Memory B cell (primary cell): Measurements from ENCODE around the gene RRAS.

Source experiments
- ATAC-seq: fragments of 150-1000 bp; cut with Tn5 transposase; 2 replicates; pipeline ENCODE4 v1.10.0; 2021; ENCODE audit warnings: low read depth, mild to moderate bottlenecking, moderate library complexity
- DNase-seq, 2 donors: peaks; one replicate each; pipeline ENCODE4 v3.0.0; 2022; ENCODE audit warnings: low spot score in 2 of 2
- H3K27ac Mint-ChIP-seq: one replicate; pipeline ENCODE4 v1.8.0; 2022; ENCODE audit warnings: mild to moderate bottlenecking, moderate library complexity, mixed read lengths
- H3K27me3 Mint-ChIP-seq: one replicate; pipeline ENCODE4 v1.8.0; 2022; ENCODE audit warnings: mixed read lengths
- H3K36me3 Mint-ChIP-seq: one replicate; pipeline ENCODE4 v1.8.0; 2022; ENCODE audit warnings: mild to moderate bottlenecking, mixed read lengths
- H3K4me1 Mint-ChIP-seq: one replicate; pipeline ENCODE4 v1.8.0; 2022; ENCODE audit warnings: mixed read lengths
- H3K4me3 Mint-ChIP-seq: one replicate; pipeline ENCODE4 v1.8.0; 2022; ENCODE audit warnings: mild to moderate bottlenecking, moderate library complexity, mixed read lengths
- H3K9me3 Mint-ChIP-seq: one replicate; pipeline ENCODE4 v1.8.0; 2022; ENCODE audit warnings: mixed read lengths

RRAS gene

GRCh38 chr19:49594157-49594992, 45.6 kb downstream of the RRAS start:
- Mint-ChIP-seq H3K27me3 (no peaks in the 10 kb centered on the region), H3K4me1 (peaks cover 23% of the 10 kb centered on the region), H3K36me3 (peaks cover 17% of the 10 kb centered on the region), H3K27ac (peak overlapping the region; percentile 71), H3K4me3 (peak overlapping the region; percentile 71), H3K9me3 (no peaks in the 10 kb centered on the region)
- DNase-seq, result no peak
- ATAC-seq, result no peak

- Mint-ChIP-seq H3K4me1 (peaks cover 25% of the 10 kb centered on the region), H3K27me3 (no peaks in the 10 kb centered on the region), H3K4me3 (peak overlapping the region; percentile 71), H3K27ac (peak overlapping the region; percentile 71), H3K9me3 (no peaks in the 10 kb centered on the region), H3K36me3 (peaks cover 17% of the 10 kb centered on the region)
- DNase-seq (peak; percentile 77 to 87), ATAC-seq (peak; percentile 53)
These were observed 46.5 kb downstream of the RRAS start for GRCh38 chr19:49593233-49594113.

- no peak for DNase-seq
- Mint-ChIP-seq H3K9me3 (no peaks in the 10 kb centered on the region), H3K4me1 (peaks cover 25% of the 10 kb centered on the region), H3K36me3 (peaks cover 17% of the 10 kb centered on the region), H3K27ac (peak overlapping the region; percentile 71), H3K27me3 (no peaks in the 10 kb centered on the region), H3K4me3 (peak overlapping the region; percentile 71)
- ATAC-seq, result no peak
These were observed 47.3 kb downstream of the RRAS start for GRCh38 chr19:49592486-49593232.

- Mint-ChIP-seq H3K4me3 (peak overlapping the region; percentile 71), H3K36me3 (peaks cover 17% of the 10 kb centered on the region)
These were observed 48.0 kb downstream of the RRAS start for GRCh38 chr19:49591731-49592485.

GRCh38 chr19:49590971-49591730, 48.8 kb downstream of the RRAS start, which contains the start of gene PRR12:
PRR12 (plus strand) TSS chr19:49591182; CDS start chr19:49591655, 473 bp downstream.
- DNase-seq, result peak; percentile 70 to 73
- Mint-ChIP-seq H3K4me3 (peak within 1 kb of the TSS; percentile 71), H3K9me3 (no peaks in the 10 kb centered on the region), H3K27me3 (no peaks in the 10 kb centered on the region), H3K36me3 (peaks cover 17% of the 10 kb centered on the region), H3K27ac (peak within 1 kb of the TSS; percentile 71), H3K4me1 (peaks cover 25% of the 10 kb centered on the region)
- ATAC-seq, result peak; percentile 24

More at GRCh38 chr19:49591731-49592485, 48.0 kb downstream of the RRAS start:
- ATAC-seq, result no peak
- peaks cover 25% of the 10 kb centered on the region for H3K4me1 Mint-ChIP-seq
- H3K9me3 Mint-ChIP-seq, result no peaks in the 10 kb centered on the region
- H3K27me3 Mint-ChIP-seq, result no peaks in the 10 kb centered on the region
- peak overlapping the region; percentile 71 for H3K27ac Mint-ChIP-seq
- DNase-seq, result peak in 1 of 2 donors; percentile 33

GRCh38 chr19:49590071-49590970, 49.6 kb downstream of the RRAS start:
- peak overlapping the region; percentile 16 for H3K27ac Mint-ChIP-seq
- H3K4me3 Mint-ChIP-seq, result peak overlapping the region; percentile 71
- peaks cover 25% of the 10 kb centered on the region for H3K4me1 Mint-ChIP-seq
- ATAC-seq (peak; percentile 76), DNase-seq (peak; percentile 86 to 97)
- H3K27me3 Mint-ChIP-seq, result no peaks in the 10 kb centered on the region
- peaks cover 13% of the 10 kb centered on the region for H3K36me3 Mint-ChIP-seq
- no peaks in the 10 kb centered on the region for H3K9me3 Mint-ChIP-seq

GRCh38 chr19:49589502-49589905, 50.4 kb downstream of the RRAS start:
- H3K4me1 Mint-ChIP-seq, result peaks cover 24% of the 10 kb centered on the region
- ATAC-seq, result no peak
- DNase-seq, result no peak
- peaks cover 12% of the 10 kb centered on the region for H3K36me3 Mint-ChIP-seq
- H3K9me3 Mint-ChIP-seq, result no peaks in the 10 kb centered on the region
- H3K27me3 Mint-ChIP-seq, result no peaks in the 10 kb centered on the region
- no peak overlapping the region for H3K4me3 Mint-ChIP-seq
- peak overlapping the region; percentile 16 for H3K27ac Mint-ChIP-seq

GRCh38 chr19:49588365-49589122, 51.4 kb downstream of the RRAS start:
- Mint-ChIP-seq H3K9me3 (no peaks in the 10 kb centered on the region), H3K27me3 (no peaks in the 10 kb centered on the region), H3K4me3 (no peak overlapping the region), H3K4me1 (peaks cover 14% of the 10 kb centered on the region), H3K36me3 (peaks cover 2% of the 10 kb centered on the region), H3K27ac (no peak overlapping the region)
- DNase-seq (no peak), ATAC-seq (no peak)

GRCh38 chr19:49587227-49587626, 52.7 kb downstream of the RRAS start:
- no peak for ATAC-seq
- Mint-ChIP-seq H3K27me3 (no peaks in the 10 kb centered on the region), H3K9me3 (no peaks in the 10 kb centered on the region), H3K4me1 (peaks cover 6% of the 10 kb centered on the region), H3K36me3 (no peaks in the 10 kb centered on the region), H3K27ac (no peak overlapping the region), H3K4me3 (no peak overlapping the region)
- DNase-seq, result no peak
